ENCODE data around the gene MYT1. TPM values are rescaled to one million over a fixed set of nuclear protein-coding genes. Genes with fewer than 3 reads are reported as not detected.

Gene MYT1
- total RNA-seq, 1 donor from 2014 or later = 2.3 TPM

DNA sequence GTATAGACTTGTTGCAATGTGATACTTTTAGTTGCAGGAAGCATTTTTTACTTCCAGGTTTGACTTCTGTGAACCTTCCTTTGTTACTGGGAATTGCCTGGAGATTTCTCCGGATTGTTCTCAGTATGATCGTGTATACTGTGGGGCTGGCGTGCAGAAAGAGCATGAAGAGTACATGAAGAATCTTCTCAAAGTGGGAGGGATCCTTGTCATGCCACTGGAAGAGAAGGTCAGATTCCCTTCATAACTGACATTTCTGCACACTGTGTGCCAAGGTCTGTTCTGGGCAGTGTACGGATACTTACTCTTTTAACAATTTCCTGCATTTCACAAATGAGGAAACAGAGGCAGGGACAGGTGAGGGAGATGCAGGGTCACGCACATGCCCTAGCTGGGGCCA is 100.9 kb downstream of the MYT1 start:
- no peak overlapping the region for H3K27ac Mint-ChIP-seq
- no peak for DNase-seq (ENCODE audit: low spot score, unreplicated experiment)
- TF ChIP-seq, protein P1, sequence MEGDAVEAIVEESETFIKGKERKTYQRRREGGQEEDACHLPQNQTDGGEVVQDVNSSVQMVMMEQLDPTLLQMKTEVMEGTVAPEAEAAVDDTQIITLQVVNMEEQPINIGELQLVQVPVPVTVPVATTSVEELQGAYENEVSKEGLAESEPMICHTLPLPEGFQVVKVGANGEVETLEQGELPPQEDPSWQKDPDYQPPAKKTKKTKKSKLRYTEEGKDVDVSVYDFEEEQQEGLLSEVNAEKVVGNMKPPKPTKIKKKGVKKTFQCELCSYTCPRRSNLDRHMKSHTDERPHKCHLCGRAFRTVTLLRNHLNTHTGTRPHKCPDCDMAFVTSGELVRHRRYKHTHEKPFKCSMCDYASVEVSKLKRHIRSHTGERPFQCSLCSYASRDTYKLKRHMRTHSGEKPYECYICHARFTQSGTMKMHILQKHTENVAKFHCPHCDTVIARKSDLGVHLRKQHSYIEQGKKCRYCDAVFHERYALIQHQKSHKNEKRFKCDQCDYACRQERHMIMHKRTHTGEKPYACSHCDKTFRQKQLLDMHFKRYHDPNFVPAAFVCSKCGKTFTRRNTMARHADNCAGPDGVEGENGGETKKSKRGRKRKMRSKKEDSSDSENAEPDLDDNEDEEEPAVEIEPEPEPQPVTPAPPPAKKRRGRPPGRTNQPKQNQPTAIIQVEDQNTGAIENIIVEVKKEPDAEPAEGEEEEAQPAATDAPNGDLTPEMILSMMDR (IDR thresholded peaks at IDR 0.05; ENCODE audit: unreplicated experiment) = no peak
- no peak overlapping the region for H3K4me3 Mint-ChIP-seq (ENCODE audit: low read depth)
- peaks cover 4% of the 10 kb centered on the region for H3K9me3 Mint-ChIP-seq (ENCODE audit: low read depth)
- peaks cover 19% of the 10 kb centered on the region for H3K36me3 Mint-ChIP-seq (ENCODE audit: insufficient read depth)
- no peaks in the 10 kb centered on the region for H3K27me3 Mint-ChIP-seq
- peaks cover 2% of the 10 kb centered on the region for H3K4me1 Mint-ChIP-seq (ENCODE audit: low read depth)

DNA sequence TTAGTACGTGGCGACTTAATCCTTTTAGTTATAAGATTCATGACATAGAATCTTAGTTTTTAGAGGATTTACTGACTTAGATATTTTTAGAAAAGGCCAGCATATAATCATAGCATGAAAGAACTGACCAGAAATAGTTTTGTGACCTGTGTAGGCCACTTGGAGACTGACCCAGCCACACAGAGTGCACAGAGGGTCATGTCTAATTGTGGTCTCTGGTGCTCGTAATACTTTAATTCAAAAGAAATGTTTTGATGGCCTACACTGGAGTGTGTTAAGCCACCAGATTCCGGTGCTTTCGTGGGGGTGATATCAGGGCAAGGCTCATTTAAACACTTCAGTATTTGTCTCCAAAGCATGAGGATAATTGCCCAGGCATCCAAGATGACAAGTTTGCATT is 102.7 kb downstream of the MYT1 start:
- Mint-ChIP-seq H3K4me3 (ENCODE audit: low read depth) (no peak overlapping the region), H3K4me1 (ENCODE audit: low read depth) (no peaks in the 10 kb centered on the region), H3K36me3 (ENCODE audit: insufficient read depth) (peaks cover 24% of the 10 kb centered on the region), H3K27ac (peak overlapping the region; percentile 19), H3K27me3 (no peaks in the 10 kb centered on the region), H3K9me3 (ENCODE audit: low read depth) (peaks cover 4% of the 10 kb centered on the region)
- TF ChIP-seq, protein P1 (IDR thresholded peaks at IDR 0.05; ENCODE audit: unreplicated experiment) = no peak
- no peak for DNase-seq (ENCODE audit: low spot score, unreplicated experiment)

DNA sequence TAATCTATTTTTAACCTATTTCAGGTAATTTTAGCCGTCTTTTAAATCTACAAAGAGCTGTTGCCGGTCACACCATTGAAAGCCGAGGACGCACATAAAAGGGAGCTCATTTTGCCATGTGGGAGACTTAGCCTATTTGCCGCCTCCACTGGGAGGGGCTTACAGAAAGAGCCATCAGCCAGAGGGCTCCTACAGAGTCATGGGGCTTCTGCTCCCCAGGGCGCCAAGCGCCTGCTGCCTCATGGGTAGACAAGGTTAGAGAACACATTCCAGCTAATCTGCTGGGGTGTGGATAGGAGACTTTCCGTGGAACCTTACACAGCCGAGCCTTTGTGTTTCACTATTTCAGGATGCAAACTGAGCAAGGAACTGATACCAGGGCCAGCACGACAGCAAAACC is 103.9 kb downstream of the MYT1 start:
- DNase-seq (ENCODE audit: low spot score, unreplicated experiment) = no peak
- Mint-ChIP-seq H3K27ac (no peak overlapping the region), H3K9me3 (ENCODE audit: low read depth) (peaks cover 4% of the 10 kb centered on the region), H3K4me3 (ENCODE audit: low read depth) (no peak overlapping the region), H3K4me1 (ENCODE audit: low read depth) (no peaks in the 10 kb centered on the region), H3K36me3 (ENCODE audit: insufficient read depth) (peaks cover 24% of the 10 kb centered on the region), H3K27me3 (no peaks in the 10 kb centered on the region)
- TF ChIP-seq, protein P1 (IDR thresholded peaks at IDR 0.05; ENCODE audit: unreplicated experiment) = no peak

DNA sequence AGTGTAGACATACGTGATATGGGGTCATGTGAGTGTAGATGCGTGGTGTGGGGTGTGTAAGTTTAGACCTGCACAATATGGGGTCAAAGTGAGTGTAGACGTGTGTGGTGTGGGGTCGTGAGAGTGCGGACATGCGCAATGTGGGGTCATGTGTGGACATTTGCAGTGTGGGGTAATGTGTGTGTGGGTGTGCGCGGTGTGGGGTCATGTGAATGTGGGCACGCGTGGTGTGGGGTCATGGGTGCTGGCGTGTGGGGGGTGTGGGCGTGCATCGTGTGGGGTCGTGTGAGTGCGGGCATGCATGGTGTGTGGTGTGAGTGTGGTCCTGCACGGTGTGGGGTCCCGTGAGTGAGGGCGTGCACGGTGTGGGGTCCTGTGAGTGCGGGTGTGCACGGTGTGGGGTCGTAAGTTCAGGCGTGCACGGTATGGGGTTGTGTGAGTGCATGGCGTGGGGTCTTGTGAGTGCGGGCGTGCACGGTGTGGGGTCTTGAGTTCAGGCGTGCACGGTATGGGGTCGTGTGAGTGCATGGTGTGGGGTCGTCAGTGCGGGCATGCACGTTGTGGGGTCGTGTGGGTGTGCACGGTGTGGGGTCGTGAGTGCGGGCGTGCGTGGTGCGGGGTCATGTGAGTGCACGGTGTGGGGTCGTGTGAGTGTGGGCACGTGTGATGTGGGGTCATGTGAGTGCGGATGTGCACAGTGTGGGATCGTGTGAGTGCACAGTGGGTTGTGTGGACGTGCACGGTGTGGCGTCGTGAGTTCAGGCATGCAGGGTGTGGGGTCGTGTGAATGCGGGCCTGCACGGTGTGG is 105.6 kb downstream of the MYT1 start:
- H3K27me3 Mint-ChIP-seq = no peaks in the 10 kb centered on the region
- H3K36me3 Mint-ChIP-seq (ENCODE audit: insufficient read depth) = peaks cover 24% of the 10 kb centered on the region
- no peak overlapping the region for H3K4me3 Mint-ChIP-seq (ENCODE audit: low read depth)
- H3K4me1 Mint-ChIP-seq (ENCODE audit: low read depth) = no peaks in the 10 kb centered on the region
- no peak for DNase-seq (ENCODE audit: low spot score, unreplicated experiment)
- H3K9me3 Mint-ChIP-seq (ENCODE audit: low read depth) = peaks cover 4% of the 10 kb centered on the region
- TF ChIP-seq, protein P1 (IDR thresholded peaks at IDR 0.05; ENCODE audit: unreplicated experiment) = no peak
- H3K27ac Mint-ChIP-seq = no peak overlapping the region

DNA sequence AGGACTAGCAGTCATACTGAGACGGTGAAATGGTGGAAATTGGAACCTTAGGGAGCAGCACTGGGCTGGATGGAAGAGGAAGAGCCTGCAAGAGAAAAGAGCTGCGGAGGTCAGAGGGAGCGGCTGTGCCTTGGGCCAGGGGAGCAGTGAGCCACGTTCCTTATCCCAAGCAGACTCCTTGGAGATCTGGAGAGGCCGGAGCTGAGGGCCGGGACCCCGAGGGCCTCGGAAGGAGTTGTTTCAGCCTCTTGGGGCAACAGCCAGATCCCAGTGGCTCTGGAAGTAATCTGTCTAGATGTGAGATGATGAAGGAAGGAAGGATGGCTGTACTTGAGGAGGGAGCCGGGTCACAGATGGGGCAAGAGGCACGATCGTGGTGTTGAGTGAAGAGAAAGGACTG is 107.4 kb downstream of the MYT1 start:
- Mint-ChIP-seq H3K9me3 (ENCODE audit: low read depth) (peaks cover 4% of the 10 kb centered on the region), H3K36me3 (ENCODE audit: insufficient read depth) (peaks cover 24% of the 10 kb centered on the region), H3K4me1 (ENCODE audit: low read depth) (no peaks in the 10 kb centered on the region), H3K27ac (peak overlapping the region; percentile 73), H3K4me3 (ENCODE audit: low read depth) (no peak overlapping the region), H3K27me3 (no peaks in the 10 kb centered on the region)
- DNase-seq (ENCODE audit: low spot score, unreplicated experiment) = no peak
- TF ChIP-seq, protein P1 (IDR thresholded peaks at IDR 0.05; ENCODE audit: unreplicated experiment) = no peak

All from progenitor cell of endocrine pancreas (in vitro differentiated cells).